SKM-1 treated with dmso at 0.1 percent for 144 hours (cell line): Measurements from ENCODE around the gene CCDC88C.

ENCODE experiments used
- DNase-seq: peaks from one replicate; lab custom pipeline; 2025; ENCODE audit not compliant: unreplicated experiment; lab: John Stamatoyannopoulos, UW

The CCDC88C gene

GRCh38 chr14:91293281-91293680 lies 124.3 kb downstream of the CCDC88C start:
- DNase-seq, result no peak

DNA sequence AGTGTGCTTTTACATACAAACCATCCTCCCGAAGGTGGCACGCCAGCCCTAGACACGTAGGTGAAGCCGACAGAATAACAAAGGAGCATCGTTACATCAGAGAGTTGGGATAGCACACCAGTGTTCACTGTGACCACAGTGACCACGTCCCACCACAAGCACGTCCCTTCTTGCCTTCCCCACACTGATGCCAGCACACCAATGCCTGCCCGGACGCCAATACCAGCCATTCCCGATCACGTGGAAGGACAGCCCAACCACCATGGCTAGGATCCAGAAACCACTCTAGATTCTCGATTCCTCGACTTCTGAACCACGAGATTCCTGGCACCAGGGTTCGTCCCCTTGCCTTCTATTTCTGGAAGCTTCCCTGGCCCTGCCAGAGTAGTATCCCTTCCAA lies 125.1 kb downstream of the CCDC88C start:
- no peak for DNase-seq

DNA sequence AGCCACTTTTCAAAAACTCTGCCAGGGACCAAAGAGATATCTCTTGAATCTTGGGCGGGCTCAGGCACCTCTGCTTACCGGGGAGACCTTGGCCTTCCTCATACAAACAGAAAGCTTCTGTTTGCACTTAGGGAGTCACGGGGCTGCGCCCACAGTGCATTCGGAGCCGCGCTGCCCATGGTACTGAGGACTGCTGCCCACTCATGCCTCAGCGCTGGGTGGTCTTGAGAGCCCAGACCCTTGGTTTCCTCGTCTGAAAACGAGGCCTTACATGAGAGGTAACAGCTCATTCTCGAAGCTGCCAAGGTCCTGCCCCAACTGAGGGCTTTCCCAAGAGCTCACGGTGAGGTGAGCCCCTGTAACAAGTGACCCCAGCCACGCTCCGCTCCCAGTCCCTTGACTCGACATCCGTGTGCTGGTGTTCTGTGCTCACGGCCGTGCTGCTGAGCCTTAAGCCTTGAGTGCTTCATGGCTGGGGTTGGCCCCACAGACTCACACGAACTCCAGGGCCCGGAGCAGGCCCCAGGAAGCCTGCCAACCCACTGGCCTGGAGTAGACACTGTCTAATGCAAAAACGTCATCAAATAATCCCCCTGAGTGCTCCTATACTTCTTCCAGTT lies 125.7 kb downstream of the CCDC88C start:
- no peak for DNase-seq

DNA sequence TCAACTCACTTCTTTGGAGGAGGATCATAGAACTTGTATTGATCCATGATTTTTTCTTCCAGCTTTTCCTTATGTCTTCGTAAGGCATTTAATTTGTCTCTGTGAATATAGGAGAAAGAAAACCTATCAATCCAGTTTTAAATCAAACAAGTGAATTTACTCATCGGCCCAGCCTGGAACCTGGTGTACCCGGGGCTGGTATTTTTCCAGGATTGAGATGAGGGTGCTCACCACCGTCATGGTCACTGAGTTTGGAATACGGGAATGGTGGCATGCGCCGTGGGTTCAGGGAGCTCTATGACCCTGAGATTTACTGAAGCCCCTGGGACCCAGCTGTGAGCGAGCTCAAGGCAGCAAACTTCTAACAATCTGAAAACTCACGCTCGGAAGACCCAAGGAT lies 126.6 kb downstream of the CCDC88C start:
- no peak for DNase-seq

GRCh38 chr14:91289464-91289863 lies 128.2 kb downstream of the CCDC88C start:
- no peak for DNase-seq

- DNase-seq, result no peak
Observed at GRCh38 chr14:91288876-91289275, 128.7 kb downstream of the CCDC88C start.

GRCh38 chr14:91286530-91286937 lies 131.1 kb downstream of the CCDC88C start:
- DNase-seq, result peak; percentile 3

GRCh38 chr14:91284791-91285548 lies 132.7 kb downstream of the CCDC88C start:
- no peak for DNase-seq

GRCh38 chr14:91284146-91284790 lies 133.4 kb downstream of the CCDC88C start:
- DNase-seq, result no peak

GRCh38 chr14:91283666-91284065 lies 134.0 kb downstream of the CCDC88C start:
- DNase-seq, result no peak

- DNase-seq, result no peak
Observed at GRCh38 chr14:91282954-91283645, 134.5 kb downstream of the CCDC88C start.

GRCh38 chr14:91281346-91281745 lies 136.3 kb downstream of the CCDC88C start:
- no peak for DNase-seq

DNA sequence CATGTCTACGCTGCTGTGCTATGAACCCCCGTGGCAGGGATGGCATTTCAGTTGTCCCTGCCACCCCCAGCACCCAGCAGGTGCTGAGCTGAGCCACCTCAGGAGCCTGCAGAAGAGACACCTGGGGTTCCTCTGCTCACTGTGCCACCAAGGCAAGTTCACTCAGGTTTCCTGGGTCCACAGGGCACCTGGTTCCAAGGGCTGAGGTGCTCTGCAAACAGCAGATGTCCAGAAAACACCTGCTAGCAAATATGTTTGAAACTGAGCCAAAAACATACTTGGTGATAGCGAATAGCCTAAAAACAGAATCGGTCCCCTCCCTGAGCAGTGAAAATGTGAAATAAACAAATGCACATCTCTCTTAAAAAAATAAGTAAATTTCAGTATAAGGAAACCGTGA lies 137.5 kb downstream of the CCDC88C start:
- DNase-seq, result no peak

GRCh38 chr14:91279354-91279753 lies 138.3 kb downstream of the CCDC88C start:
- no peak for DNase-seq

GRCh38 chr14:91278383-91278715 lies 139.3 kb downstream of the CCDC88C start:
- no peak for DNase-seq

DNA sequence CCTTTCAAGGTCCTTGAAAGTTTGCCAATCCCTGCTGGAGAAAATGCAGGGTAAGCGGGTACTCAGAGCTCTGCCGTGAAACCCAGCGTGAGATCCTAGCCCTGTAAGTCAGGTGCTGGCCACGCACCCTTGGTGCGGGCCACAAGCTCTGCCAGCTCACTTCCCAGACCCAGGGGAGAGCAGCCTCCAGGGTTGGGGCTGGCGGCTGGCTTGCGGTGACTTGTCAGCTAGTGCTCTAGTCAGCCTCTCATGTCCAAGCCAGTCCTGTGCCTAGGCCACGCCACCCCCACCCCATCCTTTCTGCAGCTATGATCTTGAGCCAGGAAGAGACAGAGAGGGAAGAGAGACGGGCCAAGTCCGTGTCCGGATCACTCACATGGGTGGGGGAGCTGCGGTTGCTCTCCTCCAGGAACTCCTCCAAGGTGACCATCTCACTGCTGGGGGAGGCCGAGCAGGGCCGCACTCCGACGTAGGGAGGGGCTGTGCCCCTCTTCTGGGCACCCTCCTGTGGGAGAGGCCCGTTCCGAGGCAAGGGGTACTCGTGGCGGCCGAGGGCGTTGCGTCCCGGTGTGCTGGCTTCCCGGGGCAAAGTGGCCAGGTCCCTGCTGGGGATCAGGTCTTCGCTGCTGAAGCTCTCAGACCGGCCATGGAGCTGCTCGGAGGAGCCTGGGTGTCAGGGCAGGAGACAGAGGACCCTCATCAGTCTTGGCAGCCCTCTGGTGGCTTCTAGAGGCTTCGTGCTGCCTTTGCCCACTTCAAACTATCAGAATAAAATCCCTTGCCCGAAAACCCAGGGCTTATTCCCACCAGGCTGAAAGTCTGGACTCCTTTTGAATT lies 139.9 kb downstream of the CCDC88C start:
- no peak for DNase-seq

- no peak for DNase-seq
Observed at GRCh38 chr14:91274796-91275195, 142.8 kb downstream of the CCDC88C start.

DNA sequence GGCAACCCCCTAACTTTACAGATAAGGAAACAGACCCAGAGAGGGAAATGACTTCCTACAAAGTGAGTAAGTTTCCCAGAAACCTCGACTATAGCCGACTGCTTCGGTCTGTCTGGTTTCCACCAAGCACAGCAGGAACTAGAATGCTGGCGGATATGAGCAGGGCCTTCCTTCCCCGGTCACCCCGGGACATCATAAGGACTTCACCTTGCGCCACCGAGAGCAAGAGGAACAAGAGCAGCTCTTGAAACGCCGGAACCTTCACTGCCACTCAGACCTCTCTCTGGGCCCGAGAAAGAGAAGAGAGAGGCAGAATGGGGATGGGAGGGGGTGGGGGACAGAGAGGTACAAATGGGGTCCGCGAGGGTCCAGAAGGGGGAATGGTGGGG lies 143.7 kb downstream of the CCDC88C start:
- DNase-seq, result no peak

- no peak for DNase-seq
Observed at GRCh38 chr14:91273273-91273884, 144.2 kb downstream of the CCDC88C start.
